ENCODE measurements around the gene SNN. TPM values are rescaled to one million over a fixed set of nuclear protein-coding genes. Genes with fewer than 3 reads are reported as not detected.

The SNN gene
- total and polyA plus RNA-seq, 9 of the 15 experiments (the other 6 are each of a cell fraction or from before 2014, with no cell fraction given): 0.07 to 2.9 (median 1.9) TPM

DNA sequence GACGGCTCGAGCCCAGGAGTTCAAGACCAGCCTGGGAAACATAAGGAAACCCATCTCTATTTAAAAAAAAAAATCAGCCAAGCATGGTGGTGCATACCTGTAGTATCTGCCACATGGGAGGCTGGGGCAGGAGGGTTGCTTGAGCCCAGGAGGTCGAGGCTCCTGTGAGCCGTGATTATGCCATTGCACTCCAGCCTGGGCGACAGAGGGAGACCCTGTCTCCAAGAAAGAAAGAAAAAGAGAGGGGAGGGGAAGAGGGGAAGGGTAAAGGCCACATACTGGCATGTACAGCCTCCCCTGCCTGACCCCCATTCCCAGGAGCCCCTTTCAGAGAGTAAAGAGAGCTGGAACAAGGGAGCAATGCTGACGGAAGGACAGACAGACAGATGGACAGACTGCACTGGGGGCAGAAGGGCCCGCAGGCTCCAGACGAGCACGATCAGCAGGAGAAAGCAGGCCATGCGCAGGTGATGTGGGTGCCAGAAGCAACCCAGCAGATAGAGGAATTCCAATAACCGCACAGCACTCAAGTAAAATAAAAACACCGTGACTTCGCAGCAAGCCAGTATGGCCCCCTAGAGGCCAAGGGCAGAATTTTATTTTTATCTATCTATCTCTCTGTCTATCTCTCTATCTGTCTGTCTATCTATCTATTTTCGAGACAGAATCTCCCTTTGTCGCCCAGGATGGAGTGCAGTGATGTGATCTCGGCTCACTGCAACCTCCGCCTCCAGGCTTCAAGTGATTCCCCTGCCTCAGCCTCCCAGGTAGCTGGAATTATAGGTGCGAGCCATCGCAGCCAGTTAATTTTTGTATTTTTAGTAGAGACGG is 27.1 kb upstream of the SNN start (continued):
- no peak for TF ChIP-seq NFIX (CRISPR knock-in tag; IDR thresholded peaks at IDR 0.05; ENCODE audit: low read depth)
- TF ChIP-seq, protein P1, sequence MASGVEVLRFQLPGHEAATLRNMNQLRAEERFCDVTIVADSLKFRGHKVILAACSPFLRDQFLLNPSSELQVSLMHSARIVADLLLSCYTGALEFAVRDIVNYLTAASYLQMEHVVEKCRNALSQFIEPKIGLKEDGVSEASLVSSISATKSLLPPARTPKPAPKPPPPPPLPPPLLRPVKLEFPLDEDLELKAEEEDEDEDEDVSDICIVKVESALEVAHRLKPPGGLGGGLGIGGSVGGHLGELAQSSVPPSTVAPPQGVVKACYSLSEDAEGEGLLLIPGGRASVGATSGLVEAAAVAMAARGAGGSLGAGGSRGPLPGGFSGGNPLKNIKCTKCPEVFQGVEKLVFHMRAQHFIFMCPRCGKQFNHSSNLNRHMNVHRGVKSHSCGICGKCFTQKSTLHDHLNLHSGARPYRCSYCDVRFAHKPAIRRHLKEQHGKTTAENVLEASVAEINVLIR (CRISPR knock-in tag; IDR thresholded peaks at IDR 0.05): no peak
- TF ChIP-seq ZNF212 (CRISPR knock-in tag; IDR thresholded peaks at IDR 0.05): no peak
- peak; percentile 53 for TF ChIP-seq SMAD4 (CRISPR knock-in tag; conservative IDR thresholded peaks at IDR 0.05)
- TF ChIP-seq KDM5B (IDR thresholded peaks at IDR 0.05; ENCODE audit: insufficient replicate concordance, low read depth, low read length): no peak
- TF ChIP-seq THRAP3 (IDR thresholded peaks at IDR 0.05; ENCODE audit: borderline replicate concordance): no peak
- TF ChIP-seq ZNF121 (CRISPR knock-in tag; conservative IDR thresholded peaks at IDR 0.05): no peak
- no peak for TF ChIP-seq NEUROD1 (IDR thresholded peaks at IDR 0.05; ENCODE audit: borderline replicate concordance, low read depth, low read length, partially characterized antibody)
- TF ChIP-seq MTA1 (IDR thresholded peaks at IDR 0.05; ENCODE audit: borderline replicate concordance): peak; percentile 60; the same call in 1 of the 2 replicates
- TF ChIP-seq, protein P2, sequence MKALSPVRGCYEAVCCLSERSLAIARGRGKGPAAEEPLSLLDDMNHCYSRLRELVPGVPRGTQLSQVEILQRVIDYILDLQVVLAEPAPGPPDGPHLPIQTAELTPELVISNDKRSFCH (CRISPR knock-in tag; IDR thresholded peaks at IDR 0.05): no peak
- TF ChIP-seq, protein P2 (tag; IDR thresholded peaks at IDR 0.05): no peak
- no peak for TF ChIP-seq TAF15 (IDR thresholded peaks at IDR 0.05; ENCODE audit: low read depth, low read length)
- no peak for TF ChIP-seq WHSC1 (IDR thresholded peaks at IDR 0.05; ENCODE audit: low read length)
- TF ChIP-seq JUN (IDR thresholded peaks at IDR 0.05; ENCODE audit: borderline replicate concordance, low read depth, low read length): 0 out of 2 replicates have a peak, but pooled peaks have one; percentile 18
- TF ChIP-seq JUN (CRISPR knock-in tag; IDR thresholded peaks at IDR 0.05; ENCODE audit: borderline replicate concordance): no peak
- no peak for TF ChIP-seq ZNF12 (CRISPR knock-in tag; IDR thresholded peaks at IDR 0.05)
- no peak for TF ChIP-seq NUFIP1 (IDR thresholded peaks at IDR 0.05; ENCODE audit: partially characterized antibody)
- TF ChIP-seq, protein P3, sequence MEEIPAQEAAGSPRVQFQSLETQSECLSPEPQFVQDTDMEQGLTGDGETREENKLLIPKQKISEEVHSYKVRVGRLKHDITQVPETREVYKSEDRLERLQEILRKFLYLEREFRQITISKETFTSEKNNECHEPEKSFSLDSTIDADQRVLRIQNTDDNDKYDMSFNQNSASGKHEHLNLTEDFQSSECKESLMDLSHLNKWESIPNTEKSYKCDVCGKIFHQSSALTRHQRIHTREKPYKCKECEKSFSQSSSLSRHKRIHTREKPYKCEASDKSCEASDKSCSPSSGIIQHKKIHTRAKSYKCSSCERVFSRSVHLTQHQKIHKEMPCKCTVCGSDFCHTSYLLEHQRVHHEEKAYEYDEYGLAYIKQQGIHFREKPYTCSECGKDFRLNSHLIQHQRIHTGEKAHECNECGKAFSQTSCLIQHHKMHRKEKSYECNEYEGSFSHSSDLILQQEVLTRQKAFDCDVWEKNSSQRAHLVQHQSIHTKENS (CRISPR knock-in tag; IDR thresholded peaks at IDR 0.05): no peak
- TF ChIP-seq RUNX1 (IDR thresholded peaks at IDR 0.05; ENCODE audit: low read depth): no peak
- TF ChIP-seq BRF1 (IDR thresholded peaks at IDR 0.05; ENCODE audit: borderline replicate concordance, extremely low read depth, insufficient read length): no peak
- TF ChIP-seq EZH2 (IDR thresholded peaks at IDR 0.05; ENCODE audit: borderline replicate concordance, low read depth, low read length): no peak
- 0 out of 2 replicates have a peak, but pooled peaks have one; percentile 6 for TF ChIP-seq EP300 (IDR thresholded peaks at IDR 0.05; ENCODE audit: low read length)
- TF ChIP-seq HNRNPL (IDR thresholded peaks at IDR 0.05; ENCODE audit: low read depth, low read length): no peak
- no peak for TF ChIP-seq NONO (IDR thresholded peaks at IDR 0.05; ENCODE audit: low read depth in 2 of 2, low read length in 1 of 2)
- no peak for TF ChIP-seq CXXC5 (CRISPR knock-in tag; IDR thresholded peaks at IDR 0.05)
- no peak for TF ChIP-seq TCF7L2 (IDR thresholded peaks at IDR 0.05; ENCODE audit: low read depth, low read length)

All from K562 (cell line).